Inferior parietal cortex (tissue), 1 donor: Measurements from ENCODE around the gene LRP6.

Experiments
- DNase-seq: peaks from one replicate; pipeline ENCODE4 v3.0.0-alpha.2; 2016; ENCODE audit errors: extremely low spot score

Gene LRP6

GRCh38 chr12:12214635-12215131, 52.2 kb downstream of the LRP6 start:
- DNase-seq, result no peak

- DNase-seq, result no peak
Observed at GRCh38 chr12:12214201-12214600, 52.6 kb downstream of the LRP6 start.

GRCh38 chr12:12212769-12213168, 54.1 kb downstream of the LRP6 start:
- no peak for DNase-seq

- DNase-seq, result no peak
Observed at GRCh38 chr12:12210983-12211382, 55.9 kb downstream of the LRP6 start.

GRCh38 chr12:12210416-12210815, 56.4 kb downstream of the LRP6 start:
- DNase-seq, result no peak

GRCh38 chr12:12209675-12210074, 57.2 kb downstream of the LRP6 start:
- DNase-seq, result no peak

- no peak for DNase-seq
Observed at GRCh38 chr12:12209043-12209442, 57.8 kb downstream of the LRP6 start.

GRCh38 chr12:12207746-12208145, 59.1 kb downstream of the LRP6 start:
- DNase-seq, result no peak

- no peak for DNase-seq
Observed at GRCh38 chr12:12206776-12207388, 60.0 kb downstream of the LRP6 start.

GRCh38 chr12:12202747-12203146, 64.1 kb downstream of the LRP6 start:
- no peak for DNase-seq

- DNase-seq, result no peak
Observed at GRCh38 chr12:12202105-12202504, 64.7 kb downstream of the LRP6 start.

- DNase-seq, result no peak
Observed at GRCh38 chr12:12201274-12201758, 65.5 kb downstream of the LRP6 start.

- DNase-seq, result no peak
Observed at GRCh38 chr12:12200363-12200762, 66.5 kb downstream of the LRP6 start.

GRCh38 chr12:12198124-12198523, 68.7 kb downstream of the LRP6 start:
- DNase-seq, result no peak

GRCh38 chr12:12197128-12197527, 69.7 kb downstream of the LRP6 start:
- no peak for DNase-seq

- DNase-seq, result no peak
Observed at GRCh38 chr12:12195516-12195915, 71.3 kb downstream of the LRP6 start.

- DNase-seq, result no peak
Observed at GRCh38 chr12:12195081-12195480, 71.8 kb downstream of the LRP6 start.

- no peak for DNase-seq
Observed at GRCh38 chr12:12194206-12194605, 72.6 kb downstream of the LRP6 start.

- no peak for DNase-seq
Observed at GRCh38 chr12:12191008-12191407, 75.8 kb downstream of the LRP6 start.

- no peak for DNase-seq
Observed at GRCh38 chr12:12190087-12190809, 76.6 kb downstream of the LRP6 start.

GRCh38 chr12:12185414-12185813, 81.4 kb downstream of the LRP6 start:
- no peak for DNase-seq

- DNase-seq, result peak; percentile 32
Observed at GRCh38 chr12:12182703-12183365, 84.0 kb downstream of the LRP6 start.

GRCh38 chr12:12181511-12181910, 85.3 kb downstream of the LRP6 start:
- no peak for DNase-seq
